PFSK-1 (cell line): ENCODE data around the gene HEATR5B.

Experiments used
- FOXP2 ChIP-seq: optimal IDR thresholded peaks from 2 replicates; pipeline ENCODE3; 2011; ENCODE audit warnings: borderline replicate concordance, control low read depth, inconsistent platforms; ENCODE audit not compliant: insufficient read depth; ENCODE audit errors: extremely low read length, extremely low read depth
- POLR2AphosphoS5 ChIP-seq: IDR thresholded peaks from 2 replicates; pipeline ENCODE4 v1.6.1; 2012; ENCODE audit warnings: low read depth, mild to moderate bottlenecking, control low read depth, low read length, moderate library complexity
- SIN3A ChIP-seq: IDR thresholded peaks from 2 replicates; pipeline ENCODE4 v1.6.1; 2012; ENCODE audit warnings: mild to moderate bottlenecking, low read length, moderate library complexity, borderline replicate concordance; ENCODE audit not compliant: insufficient read depth
- TAF1 ChIP-seq: IDR thresholded peaks from 2 replicates; pipeline ENCODE4 v1.6.1; 2012; ENCODE audit warnings: low read length, control low read depth, borderline replicate concordance; ENCODE audit not compliant: insufficient read depth
- TF ChIP-seq, protein P1 (sequence below), 2 experiments: IDR thresholded peaks; 2 replicates each; pipeline versions ENCODE4 v1.6.1 to v1.8.0; 2011 to 2012; ENCODE audit warnings: low read depth in 2 of 2, low read length in 2 of 2, control low read depth in 1 of 2, inconsistent platforms in 1 of 2, mild to moderate bottlenecking in 1 of 2, moderate library complexity in 1 of 2; ENCODE audit not compliant: insufficient read depth in 1 of 2

The HEATR5B gene

GRCh38 chr2:37070931-37071330 is 13.2 kb downstream of the HEATR5B start:
- TF ChIP-seq TAF1, result no peak
- TF ChIP-seq, protein P1, sequence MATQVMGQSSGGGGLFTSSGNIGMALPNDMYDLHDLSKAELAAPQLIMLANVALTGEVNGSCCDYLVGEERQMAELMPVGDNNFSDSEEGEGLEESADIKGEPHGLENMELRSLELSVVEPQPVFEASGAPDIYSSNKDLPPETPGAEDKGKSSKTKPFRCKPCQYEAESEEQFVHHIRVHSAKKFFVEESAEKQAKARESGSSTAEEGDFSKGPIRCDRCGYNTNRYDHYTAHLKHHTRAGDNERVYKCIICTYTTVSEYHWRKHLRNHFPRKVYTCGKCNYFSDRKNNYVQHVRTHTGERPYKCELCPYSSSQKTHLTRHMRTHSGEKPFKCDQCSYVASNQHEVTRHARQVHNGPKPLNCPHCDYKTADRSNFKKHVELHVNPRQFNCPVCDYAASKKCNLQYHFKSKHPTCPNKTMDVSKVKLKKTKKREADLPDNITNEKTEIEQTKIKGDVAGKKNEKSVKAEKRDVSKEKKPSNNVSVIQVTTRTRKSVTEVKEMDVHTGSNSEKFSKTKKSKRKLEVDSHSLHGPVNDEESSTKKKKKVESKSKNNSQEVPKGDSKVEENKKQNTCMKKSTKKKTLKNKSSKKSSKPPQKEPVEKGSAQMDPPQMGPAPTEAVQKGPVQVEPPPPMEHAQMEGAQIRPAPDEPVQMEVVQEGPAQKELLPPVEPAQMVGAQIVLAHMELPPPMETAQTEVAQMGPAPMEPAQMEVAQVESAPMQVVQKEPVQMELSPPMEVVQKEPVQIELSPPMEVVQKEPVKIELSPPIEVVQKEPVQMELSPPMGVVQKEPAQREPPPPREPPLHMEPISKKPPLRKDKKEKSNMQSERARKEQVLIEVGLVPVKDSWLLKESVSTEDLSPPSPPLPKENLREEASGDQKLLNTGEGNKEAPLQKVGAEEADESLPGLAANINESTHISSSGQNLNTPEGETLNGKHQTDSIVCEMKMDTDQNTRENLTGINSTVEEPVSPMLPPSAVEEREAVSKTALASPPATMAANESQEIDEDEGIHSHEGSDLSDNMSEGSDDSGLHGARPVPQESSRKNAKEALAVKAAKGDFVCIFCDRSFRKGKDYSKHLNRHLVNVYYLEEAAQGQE (IDR thresholded peaks at IDR 0.05; ENCODE audit: insufficient read depth in 1 of 2, low read depth in 2 of 2, low read length in 2 of 2), result no peak
- no peak for TF ChIP-seq POLR2AphosphoS5
- no peak for TF ChIP-seq SIN3A
- TF ChIP-seq FOXP2, result no peak

DNA sequence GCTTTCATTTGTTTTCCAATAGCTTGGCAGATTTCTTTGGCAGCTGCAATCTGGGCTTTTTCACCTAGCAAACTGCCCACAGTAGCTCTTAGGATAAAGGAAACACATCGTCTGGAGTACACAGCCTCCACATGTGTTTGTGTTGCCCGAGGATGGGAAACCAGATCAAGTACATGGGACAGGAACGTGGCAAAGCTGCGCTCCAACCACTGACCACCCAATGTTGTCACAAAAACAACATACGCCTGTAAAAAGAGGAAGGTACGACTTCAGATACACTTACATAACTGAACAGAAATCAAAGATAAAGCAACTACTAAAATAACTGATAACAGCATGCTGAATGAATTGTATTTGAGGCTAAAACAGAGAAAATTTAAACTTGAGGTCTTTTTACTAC is 15.5 kb downstream of the HEATR5B start:
- TF ChIP-seq FOXP2, result no peak
- TF ChIP-seq, protein P1 (IDR thresholded peaks at IDR 0.05; ENCODE audit: insufficient read depth in 1 of 2, low read depth in 2 of 2, low read length in 2 of 2), result no peak
- no peak for TF ChIP-seq TAF1
- no peak for TF ChIP-seq POLR2AphosphoS5
- TF ChIP-seq SIN3A, result no peak

- TF ChIP-seq POLR2AphosphoS5 (no peak), FOXP2 (no peak), SIN3A (no peak), TAF1 (no peak)
- TF ChIP-seq, protein P1 (IDR thresholded peaks at IDR 0.05; ENCODE audit: insufficient read depth in 1 of 2, low read depth in 2 of 2, low read length in 2 of 2), result no peak
These were observed 22.4 kb downstream of the HEATR5B start for GRCh38 chr2:37061776-37062175.

DNA sequence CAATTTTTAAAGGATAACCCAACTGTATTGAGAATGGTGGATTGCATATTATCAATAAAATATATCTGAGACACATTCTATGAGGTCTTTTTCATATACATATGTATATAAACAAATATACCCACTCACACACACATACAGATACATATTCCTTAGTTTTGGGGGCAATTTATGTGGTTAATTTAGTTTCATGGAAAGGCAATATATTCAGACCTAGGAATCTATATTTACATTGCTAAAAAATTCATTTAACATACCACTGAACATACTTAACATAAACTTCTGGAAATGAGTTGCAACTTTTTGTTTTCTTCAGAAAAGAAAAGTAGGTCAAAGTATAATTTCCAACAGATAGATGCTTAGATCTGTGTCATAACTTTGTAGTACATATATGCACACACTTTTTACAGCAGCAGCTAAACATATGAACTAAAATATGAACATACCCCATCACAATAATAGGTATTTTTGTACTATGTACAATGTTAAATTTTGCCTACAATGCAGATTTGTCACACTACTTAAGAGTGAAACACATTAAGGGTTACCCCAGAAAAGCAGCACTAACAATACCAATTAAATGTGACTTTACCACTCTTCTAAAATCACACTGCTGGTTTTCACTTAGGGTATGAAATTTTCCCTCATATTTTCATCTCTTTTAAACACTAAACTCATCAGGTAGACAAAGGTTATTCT is 23.0 kb downstream of the HEATR5B start:
- TF ChIP-seq, protein P1 (IDR thresholded peaks at IDR 0.05; ENCODE audit: insufficient read depth in 1 of 2, low read depth in 2 of 2, low read length in 2 of 2), result no peak
- TF ChIP-seq FOXP2 (no peak), TAF1 (no peak), SIN3A (no peak), POLR2AphosphoS5 (no peak)

- TF ChIP-seq FOXP2 (no peak), TAF1 (no peak), SIN3A (no peak)
- TF ChIP-seq, protein P1 (IDR thresholded peaks at IDR 0.05; ENCODE audit: insufficient read depth in 1 of 2, low read depth in 2 of 2, low read length in 2 of 2), result no peak
These were observed 23.7 kb downstream of the HEATR5B start for GRCh38 chr2:37060446-37060845.
